GM19395 (cell line): ENCODE measurements around the gene PRDM8.

Experiments
- ATAC-seq: cut with Tn5 transposase; IDR thresholded peaks from one replicate; pipeline ENCODE4 v1.9.1; 2021; ENCODE audit warnings: mild to moderate bottlenecking, moderate library complexity; ENCODE audit not compliant: unreplicated experiment

The PRDM8 gene

GRCh38 chr4:80199947-80200346 is 2.6 kb downstream of the PRDM8 start:
- no peak for ATAC-seq

- ATAC-seq: peak; percentile 29
Measured at GRCh38 chr4:80201252-80202151, 4.2 kb downstream of the PRDM8 start.

- peak; percentile 75 for ATAC-seq
Measured at GRCh38 chr4:80202190-80202711, 4.9 kb downstream of the PRDM8 start.

GRCh38 chr4:80202741-80203553 is 5.6 kb downstream of the PRDM8 start:
- peak; percentile 67 for ATAC-seq

GRCh38 chr4:80204433-80205011 is 7.2 kb downstream of the PRDM8 start:
- no peak for ATAC-seq

DNA sequence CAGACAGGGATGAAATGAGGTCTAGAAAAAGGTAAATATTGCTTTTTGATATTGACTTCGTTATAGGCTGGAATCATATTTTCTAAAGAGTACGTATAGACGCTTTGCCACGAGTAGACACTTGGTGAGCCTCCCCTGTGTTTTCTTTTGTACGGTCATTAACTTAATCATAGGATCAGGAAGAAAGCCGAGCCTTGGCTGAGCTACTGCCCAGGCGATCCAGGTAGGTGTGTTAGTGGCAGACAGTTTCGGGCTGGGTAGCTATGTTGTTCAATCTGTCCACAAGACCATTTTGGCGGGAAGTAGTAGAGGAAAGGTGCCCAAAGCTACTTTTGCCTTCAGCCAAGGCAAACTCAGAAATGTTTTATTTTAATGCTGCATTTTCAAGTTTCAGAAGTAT is 8.8 kb downstream of the PRDM8 start:
- ATAC-seq: no peak

GRCh38 chr4:80206521-80207171 is 9.3 kb downstream of the PRDM8 start:
- no peak for ATAC-seq

- ATAC-seq: no peak
Measured at GRCh38 chr4:80207172-80207583, 9.9 kb downstream of the PRDM8 start.

DNA sequence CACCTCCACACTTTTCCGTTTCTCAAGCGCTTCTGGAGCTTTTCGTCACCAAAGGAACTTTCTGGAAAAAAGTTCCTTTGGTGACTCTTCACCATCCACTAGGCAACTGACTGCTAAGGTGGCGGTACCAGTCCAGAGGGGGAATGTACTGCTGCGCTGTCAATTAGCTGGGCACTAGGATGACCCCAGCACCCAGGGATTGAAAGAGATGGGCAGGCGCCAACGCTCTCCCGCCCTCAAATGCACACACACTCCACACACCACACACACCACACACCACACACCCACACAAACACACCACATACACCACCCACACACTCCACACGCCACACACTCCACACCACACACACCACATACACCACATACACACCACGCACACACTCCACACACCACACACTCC is 10.4 kb downstream of the PRDM8 start:
- no peak for ATAC-seq

GRCh38 chr4:80208610-80209339 is 11.5 kb downstream of the PRDM8 start:
- ATAC-seq: no peak

DNA sequence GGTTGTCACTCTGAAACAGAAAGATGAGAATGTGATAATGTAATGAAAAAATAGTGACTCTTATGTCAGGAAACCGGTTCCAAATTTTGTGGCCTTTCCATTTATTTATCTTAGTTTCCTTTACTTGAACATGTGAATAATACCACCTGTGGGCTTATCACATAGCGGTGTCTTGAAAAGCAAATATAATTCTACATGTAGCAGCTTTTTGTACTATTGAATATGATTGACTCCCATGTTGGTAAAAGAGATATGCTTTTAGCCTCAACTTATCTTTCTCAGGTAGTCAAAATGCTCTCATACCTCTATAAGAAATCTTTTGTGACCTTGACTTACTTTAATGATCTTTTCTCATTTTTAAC is 12.0 kb downstream of the PRDM8 start:
- no peak for ATAC-seq

DNA sequence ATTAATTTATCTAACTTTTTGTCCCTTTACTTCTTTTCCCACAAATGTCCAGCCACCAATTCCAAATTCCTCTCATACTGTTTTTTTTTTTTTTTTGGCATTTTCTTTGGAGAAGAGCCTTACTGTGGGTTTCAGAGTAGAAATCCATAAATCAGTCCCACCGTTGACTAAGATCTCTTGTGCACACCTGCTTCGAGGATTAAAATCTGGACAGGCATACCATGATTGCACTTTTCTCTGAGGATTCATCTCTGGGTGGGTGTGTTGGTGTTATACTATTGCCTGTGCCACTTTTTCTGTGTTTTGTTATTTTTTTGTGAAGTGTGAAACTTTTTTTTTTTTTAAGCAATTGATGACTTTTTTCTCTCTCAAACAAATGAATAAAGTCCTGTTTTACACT is 13.2 kb downstream of the PRDM8 start:
- ATAC-seq: no peak

GRCh38 chr4:80213117-80213815 is 16.0 kb downstream of the PRDM8 start:
- no peak for ATAC-seq

GRCh38 chr4:80215449-80216052 is 18.2 kb downstream of the PRDM8 start:
- no peak for ATAC-seq

DNA sequence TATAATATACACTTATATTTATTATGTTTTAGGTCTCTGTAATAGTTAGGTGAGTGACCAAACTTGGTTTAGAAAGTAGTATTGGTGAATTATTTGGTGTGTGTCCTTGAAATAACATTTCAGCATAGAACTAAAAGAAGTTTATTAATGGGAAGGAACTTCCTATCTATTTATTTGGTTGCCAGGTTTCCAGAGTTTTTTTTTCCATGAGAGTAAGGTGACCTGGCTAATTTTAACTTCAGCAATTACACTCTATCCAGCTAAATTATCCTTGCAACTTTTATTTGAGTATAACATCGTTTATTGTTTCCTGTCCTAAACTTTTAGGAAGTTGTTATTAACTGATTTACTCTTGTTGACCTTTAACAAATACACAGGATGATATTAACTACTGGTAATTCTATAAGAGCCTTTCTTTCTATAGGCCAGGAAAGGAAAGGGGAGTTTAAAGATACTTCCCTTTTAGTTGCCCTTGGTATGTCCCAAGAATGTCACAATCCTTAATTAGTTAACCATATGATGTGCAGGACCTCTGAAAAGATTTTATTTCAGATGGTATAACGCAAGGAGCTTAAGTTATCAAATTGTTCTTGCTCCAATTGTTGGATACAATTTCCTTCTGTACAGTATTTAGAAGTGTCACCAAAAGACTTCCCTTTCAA is 18.9 kb downstream of the PRDM8 start:
- ATAC-seq: no peak

DNA sequence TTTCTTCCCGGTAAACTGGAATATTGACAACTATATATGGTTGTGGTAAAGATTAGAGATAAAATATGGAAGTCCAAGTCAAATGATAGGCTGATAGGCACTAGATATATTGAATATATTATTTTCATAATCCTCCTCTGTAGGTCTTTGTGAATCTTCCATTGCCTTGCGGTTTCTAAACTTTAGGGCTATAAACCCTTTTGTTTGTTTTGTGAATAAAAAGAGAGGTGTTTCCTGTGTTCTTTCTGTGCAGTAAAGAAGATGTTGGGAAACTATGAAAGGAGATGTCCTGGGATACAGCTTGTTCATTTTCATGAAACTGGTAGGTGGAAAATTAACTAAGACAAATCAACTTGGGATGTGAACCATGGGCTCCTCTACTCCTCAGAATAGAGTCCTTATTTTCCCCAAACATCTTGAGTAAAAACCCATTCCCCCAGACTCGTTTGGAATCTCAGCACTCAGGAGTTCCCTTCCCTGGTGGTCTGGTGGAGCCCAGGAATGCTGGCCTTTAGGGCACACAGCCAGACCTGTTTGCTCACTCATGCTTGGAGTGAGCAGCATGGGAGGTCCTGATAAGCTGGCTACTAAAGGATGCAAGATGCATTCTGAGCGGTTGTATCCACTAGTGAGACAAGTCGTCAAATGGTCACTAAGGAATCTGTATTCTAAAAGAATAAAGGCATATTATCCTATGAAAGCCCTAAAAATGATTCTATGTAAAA is 22.2 kb downstream of the PRDM8 start:
- ATAC-seq: no peak

DNA sequence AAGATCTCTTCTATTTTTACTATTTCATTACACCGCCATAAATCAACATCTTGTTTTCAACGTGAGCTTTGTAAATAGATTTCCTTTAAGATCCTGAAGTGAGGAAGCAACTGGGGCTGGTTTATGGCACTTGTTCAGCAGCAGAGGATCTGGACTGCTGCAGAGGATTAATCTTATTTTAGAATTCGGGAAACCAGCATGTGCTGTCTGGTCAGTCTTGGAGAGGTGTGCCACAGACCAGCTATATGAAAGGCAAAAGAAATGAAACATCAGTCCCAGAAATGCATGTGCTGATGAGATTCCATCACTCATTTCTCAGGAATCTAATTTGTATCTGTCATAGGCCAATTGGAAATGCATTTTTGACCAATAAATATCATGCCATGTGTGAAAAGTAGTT is 23.4 kb downstream of the PRDM8 start:
- no peak for ATAC-seq

DNA sequence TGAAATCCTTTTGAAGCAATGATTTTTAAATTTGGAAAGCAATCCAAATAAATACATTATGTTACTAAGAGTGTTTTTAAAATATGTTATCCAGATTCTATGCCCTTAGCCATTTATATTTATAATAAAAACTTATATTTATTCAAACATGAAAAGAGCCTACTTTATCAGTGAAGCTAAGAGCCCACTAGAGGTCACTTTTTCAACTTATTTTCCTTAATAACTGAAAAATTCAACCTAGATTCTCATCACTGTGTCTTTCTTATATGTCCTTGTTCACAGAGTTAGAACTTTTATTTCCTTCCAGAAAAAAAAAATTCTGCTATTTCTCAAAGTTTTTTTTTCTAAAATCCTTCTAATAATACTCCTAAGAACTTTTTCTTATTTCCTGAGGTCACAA is 23.9 kb downstream of the PRDM8 start:
- ATAC-seq: no peak
